ENCODE data around the gene STPG3. TPM values are rescaled to one million over a fixed set of nuclear protein-coding genes. Genes with fewer than 3 reads are reported as not detected.
A peak's percentile ranks its signal among the peaks of the same experiment; 100 is the strongest.

Gene STPG3
- polyA plus RNA-seq, 4 donors = 1.7 to 2.3 (median 1.8) TPM

- no peak for DNase-seq (ENCODE audit: low read depth in 4 of 4, low spot score in 3 of 4)
Observed at GRCh38 chr9:137264067-137264466, 13.0 kb downstream of the STPG3 start.

DNA sequence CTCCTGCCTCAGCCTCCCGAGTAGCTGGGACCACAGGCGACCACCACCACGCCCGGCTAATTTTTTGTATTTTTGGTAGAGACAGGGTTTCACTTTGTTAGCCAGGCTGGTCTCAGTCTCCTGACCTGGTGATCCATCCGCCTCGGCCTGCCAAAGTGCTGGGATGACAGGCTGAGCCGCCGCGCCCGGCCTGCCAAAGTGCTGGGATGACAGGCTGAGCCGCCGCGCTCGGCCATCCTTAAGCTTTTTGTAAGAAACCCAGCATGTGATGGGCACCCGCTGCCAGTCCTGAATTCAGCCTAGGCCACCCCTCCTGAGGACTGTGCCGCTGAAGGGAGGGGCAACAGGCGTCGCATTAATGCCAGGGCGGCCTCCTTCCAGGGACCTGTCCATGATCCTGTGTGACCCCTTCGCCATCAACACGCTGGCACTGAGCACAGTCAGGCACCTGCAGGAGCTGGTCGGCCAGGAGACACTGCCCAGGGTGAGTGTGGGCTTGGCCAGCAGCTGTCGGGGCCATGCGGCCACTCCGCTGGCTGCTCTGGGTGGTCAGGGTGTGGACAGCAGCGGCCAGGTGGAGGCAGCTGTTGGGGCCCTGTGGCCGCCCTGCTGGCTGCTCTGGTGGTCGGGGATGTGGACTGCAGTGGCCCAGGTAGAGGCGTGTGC lies 14.5 kb downstream of the STPG3 start:
- no peak for DNase-seq (ENCODE audit: low read depth in 4 of 4, low spot score in 3 of 4)

- no peak for DNase-seq (ENCODE audit: low read depth in 4 of 4, low spot score in 3 of 4)
Observed at GRCh38 chr9:137266162-137266527, 15.1 kb downstream of the STPG3 start.

GRCh38 chr9:137266585-137267453 lies 15.7 kb downstream of the STPG3 start:
- DNase-seq (ENCODE audit: low read depth in 4 of 4, low spot score in 3 of 4) = no peak

DNA sequence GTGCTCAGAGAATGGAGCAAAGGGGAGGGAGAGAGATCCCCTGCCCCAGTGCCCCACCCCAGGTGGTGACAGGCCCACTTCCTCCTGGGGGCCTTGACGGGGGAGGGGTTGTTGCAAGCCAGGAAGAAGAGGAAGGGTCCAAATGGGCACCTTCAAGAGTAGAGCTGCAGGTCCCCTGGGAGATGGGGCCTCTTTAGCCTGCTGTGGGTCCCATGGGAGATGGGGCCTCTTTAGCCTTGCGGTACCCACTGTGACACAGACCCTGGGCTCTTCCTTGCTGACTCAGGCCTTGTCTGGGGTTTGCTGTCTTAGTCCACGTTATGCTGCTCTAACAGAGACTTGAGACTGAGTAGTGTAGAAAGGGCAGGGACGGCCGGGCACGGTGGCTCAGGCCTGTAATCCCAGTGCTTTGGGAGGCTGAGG lies 16.9 kb downstream of the STPG3 start:
- no peak for DNase-seq (ENCODE audit: low read depth in 4 of 4, low spot score in 3 of 4)

DNA sequence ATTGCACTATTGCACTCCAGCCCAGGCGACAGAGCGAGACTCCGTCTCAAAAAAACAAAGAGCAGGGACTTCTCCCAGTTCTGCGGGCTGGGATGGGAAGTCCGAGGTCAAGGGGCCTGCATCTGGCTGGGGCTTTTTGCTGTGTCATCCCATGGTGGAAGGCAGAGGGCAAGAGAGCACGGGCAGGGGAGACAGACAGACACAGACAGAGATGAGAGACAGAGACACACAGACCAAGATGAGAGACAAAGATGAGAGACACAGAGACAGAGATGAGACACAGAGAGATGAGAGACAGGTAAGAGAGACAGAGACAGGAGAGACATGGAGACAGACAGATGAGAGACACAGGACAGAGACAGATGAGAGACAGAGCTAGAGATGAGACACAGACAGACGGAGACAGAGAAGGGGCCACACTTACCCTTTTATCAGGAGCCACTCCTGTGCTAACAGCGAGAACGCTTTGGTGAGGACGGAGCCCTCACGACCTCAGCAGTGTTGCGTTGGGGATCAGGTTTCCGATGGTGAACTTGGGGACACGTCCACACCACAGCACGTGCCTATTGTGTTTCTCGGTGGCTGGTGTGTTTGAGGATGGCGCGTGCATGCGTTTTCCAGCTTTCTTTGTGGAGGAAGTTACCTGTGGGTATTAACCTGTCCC lies 17.6 kb downstream of the STPG3 start:
- no peak for DNase-seq (ENCODE audit: low read depth in 4 of 4, low spot score in 3 of 4)

DNA sequence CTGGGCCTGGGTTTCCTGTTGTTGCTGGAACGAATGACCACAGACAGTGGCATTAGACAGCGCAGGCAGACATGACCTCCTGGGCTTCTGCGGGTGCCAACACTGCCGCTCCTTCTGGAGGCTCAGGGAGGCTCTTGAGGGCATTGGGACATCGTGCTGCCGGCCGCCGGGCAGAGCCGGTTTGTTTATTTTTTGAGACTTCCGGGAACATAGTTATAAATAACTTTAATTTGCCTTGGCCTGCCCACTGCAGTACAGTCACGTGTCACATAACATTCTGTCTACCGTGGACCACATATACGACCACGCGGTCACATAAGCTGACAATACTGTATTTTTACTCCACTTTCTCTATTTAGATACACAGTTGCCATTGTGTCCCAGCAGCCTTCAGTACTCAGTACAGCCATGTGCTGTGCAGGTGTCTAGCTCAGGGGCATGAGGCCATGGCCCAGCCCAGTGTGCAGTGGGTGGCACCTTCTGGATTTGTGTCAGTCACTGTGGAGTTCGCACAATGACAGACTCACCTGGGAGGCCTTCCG lies 18.2 kb downstream of the STPG3 start:
- no peak for DNase-seq (ENCODE audit: low read depth in 4 of 4, low spot score in 3 of 4)

DNA sequence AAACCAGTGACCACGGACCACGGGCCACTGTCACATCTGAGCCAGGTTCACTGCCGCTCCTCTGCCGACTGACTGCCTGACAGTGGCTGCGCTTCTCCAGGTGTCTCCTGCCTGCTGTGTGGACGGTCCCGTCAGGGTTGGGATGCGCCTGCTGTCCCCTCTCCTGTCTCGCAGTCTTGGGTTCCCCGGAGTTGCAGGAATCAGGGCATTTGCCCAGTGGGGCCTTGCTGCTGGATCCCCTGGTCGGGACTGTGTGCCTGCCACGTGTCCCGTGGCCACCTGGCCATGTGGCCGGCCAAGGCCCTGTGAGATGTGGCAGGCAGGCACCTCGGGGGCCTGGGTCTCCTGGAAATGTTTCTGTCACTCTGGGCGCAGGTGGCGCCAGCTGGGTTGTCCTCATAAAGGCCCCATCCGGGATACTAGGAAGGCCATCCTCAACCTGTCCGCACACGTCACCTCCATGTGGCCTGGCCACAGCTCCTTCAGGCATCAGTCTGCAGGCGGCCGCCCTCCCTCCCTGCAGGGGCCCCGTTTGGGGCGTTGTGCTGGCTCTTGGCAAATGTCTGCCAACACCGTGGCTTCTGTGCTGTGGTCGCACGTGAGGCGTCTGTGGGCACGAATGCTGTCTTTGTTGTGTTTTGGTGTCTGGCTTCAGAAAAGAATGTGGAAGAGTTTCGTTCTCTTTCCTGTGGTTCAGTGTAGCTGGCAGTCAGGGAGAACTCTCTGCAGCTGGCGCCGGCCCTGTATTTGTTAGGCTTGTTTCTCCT lies 20.0 kb downstream of the STPG3 start:
- no peak for DNase-seq (ENCODE audit: low read depth in 4 of 4, low spot score in 3 of 4)

DNA sequence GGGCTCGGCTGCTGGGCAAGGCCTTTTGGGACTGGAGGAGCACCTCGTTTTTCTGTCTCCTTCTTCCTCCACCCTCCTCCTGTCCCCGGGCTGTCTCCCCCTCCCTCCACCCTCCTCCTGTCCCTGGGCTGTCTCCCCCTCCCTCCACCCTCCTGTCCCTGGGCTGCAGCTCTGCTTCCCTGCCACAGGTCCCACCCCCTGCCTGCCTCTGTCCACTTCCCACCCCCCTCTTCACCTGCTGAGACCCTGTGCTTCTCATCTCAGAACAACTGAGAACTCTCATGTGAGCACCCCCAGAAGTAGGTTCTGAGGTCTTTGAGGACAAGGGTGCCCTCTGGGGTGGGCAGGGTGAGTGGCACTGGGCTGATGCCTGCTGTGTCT lies 20.6 kb downstream of the STPG3 start:
- DNase-seq (ENCODE audit: low read depth in 4 of 4, low spot score in 3 of 4) = no peak

DNA sequence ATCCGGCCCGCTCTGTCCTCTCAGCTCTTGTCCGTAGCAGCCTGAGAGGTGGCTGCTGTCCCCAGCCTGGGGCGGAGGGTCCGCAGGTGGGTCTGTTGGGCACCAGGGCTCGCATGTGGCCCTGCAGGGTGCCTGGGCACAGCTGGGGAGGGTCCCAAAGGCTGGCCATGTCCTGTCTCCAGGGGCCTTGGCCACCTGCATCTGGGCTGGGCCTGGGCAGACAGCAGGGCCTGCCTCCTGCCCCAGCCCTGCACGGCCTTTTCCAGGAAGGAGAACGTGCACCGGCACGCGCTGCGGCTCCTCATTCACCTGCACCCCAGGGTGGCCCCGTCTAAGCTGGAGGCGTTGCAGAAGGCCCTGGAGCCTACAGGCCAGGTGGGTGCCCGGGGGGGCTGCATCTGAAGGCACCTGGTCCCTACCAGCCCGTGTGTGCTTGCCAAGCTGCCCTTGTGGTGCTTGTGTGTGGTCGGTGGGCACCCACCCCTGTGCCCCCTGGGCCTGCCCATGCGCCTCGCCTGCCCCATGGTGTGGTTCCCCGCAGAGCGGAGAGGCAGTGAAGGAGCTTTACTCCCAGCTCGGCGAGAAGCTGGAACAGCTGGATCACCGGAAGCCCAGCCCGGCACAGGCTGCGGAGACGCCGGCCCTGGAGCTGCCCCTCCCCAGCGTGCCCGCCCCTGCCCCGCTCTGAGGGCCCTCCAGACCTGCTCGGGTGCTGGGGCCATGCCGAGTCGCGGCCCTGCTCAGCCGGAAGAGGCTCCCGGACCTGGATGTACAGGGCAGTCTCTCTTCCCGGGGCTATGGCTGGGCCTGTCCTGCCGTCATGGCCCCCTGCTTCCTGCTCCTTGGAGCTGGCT lies 21.4 kb downstream of the STPG3 start:
- DNase-seq (ENCODE audit: low read depth in 4 of 4, low spot score in 3 of 4) = no peak

DNA sequence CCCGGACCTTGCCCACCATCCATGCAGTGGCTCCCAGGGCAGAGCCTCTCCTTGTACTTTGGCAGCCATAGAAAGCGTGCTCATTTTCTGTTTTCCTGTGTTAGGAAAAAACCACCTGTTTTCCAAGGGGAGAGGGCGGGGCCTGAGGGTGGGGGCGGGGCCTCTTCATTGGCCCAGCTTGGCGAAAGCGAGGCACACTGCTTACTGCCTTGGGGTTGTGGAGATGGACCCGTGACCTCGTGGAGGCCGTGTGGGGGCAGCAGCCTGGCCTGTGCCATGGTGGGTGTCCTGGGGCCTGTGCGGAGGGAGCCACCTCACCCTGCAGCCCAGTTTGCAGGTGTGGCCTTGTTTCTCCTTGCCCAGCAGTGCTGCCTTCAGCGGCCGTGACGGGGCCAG lies 22.0 kb downstream of the STPG3 start:
- DNase-seq (ENCODE audit: low read depth in 4 of 4, low spot score in 3 of 4) = no peak

- no peak for DNase-seq (ENCODE audit: low read depth in 4 of 4, low spot score in 3 of 4)
Observed at GRCh38 chr9:137273611-137274320, 22.7 kb downstream of the STPG3 start.

GRCh38 chr9:137275203-137275587 lies 24.1 kb downstream of the STPG3 start:
- DNase-seq (ENCODE audit: low read depth in 4 of 4, low spot score in 3 of 4) = no peak

DNA sequence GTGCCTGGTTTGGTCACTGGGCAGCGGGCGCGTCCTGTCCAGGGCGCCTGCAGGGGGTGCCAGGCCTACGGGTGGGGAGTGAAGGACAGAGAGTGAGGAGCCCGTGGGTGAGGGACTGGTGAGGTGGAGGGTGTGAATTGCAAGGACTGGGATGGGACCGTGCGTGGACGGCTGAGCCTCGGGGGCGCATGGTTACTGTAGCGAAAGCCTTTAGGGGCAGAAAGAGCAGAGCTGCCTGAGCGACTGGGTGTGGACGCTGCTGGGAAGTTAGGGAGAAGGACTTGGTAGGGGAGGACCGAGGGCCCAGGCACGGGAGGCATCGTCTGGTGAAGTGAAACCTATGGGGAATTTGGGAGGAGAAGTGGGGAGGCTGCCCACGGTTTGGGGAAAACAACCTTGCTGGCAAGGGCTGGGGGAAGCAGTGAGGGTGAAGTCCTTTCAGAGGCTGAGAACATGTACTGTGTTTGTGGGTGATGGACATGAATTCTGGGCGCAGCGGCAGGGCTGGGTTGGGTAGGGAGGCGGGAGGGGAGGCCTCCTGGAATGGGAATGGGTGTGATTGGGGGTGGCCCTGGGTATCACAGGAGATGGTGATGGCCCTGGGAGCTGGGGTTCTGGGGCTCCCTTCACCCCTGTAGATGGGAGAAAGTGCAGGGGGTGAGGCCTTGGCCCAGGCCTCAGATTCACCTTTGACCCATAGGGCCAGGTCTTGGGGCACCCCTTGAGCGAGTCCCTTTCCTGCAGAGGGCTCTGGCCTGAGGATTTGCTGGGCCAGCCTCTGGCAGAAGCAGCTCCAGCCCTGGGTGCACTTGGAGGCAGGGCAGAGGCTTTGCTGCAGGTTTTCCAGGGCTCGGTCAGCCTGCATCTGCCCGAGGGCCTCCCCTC lies 24.7 kb downstream of the STPG3 start:
- no peak for DNase-seq (ENCODE audit: low read depth in 4 of 4, low spot score in 3 of 4)

DNA sequence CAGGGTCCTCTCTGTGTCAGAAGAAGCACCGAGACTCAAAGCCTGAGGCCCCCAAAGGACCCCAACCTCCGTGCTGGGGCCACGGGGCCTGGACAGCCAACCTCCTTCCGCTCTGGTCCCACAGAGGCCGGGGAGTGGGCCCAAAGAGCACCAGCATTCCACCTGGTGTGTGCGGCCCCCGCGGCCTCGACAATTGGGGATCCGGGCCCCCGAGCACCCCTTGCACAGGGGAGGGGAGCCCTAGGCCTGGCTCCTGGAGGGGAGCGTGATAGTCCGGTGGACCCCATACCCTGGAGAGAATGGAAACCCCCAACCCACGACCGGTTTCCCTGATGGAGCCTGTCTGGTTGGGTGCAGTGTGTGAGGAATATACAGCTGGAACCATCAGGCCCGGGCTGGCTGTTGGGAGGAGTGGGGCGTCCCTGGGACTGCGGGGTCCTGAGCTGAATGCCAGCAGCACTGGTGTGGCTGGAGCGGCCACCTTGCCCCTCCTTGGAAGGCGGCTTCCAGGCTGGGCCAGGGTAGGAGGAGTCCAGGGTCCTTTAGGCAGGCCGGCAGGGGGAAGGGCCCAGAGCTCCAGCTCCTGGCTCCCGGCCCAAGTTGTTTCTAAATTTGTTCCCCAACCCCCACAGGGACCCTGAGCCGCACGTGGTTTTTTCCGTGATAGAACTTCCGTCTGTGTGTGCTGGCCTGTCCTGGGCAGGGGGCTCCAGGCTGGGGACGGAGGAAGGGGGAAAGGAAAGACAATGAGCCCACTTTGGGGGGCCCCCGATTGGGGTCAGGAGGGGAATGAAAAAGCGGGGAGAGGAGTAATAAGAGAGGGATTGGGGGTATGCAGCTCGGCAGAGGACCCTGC lies 25.6 kb downstream of the STPG3 start:
- peak in 1 of 4 donors; percentile 77 for DNase-seq (ENCODE audit: low read depth in 4 of 4, low spot score in 3 of 4)

- no peak for DNase-seq (ENCODE audit: low read depth in 4 of 4, low spot score in 3 of 4)
Observed at GRCh38 chr9:137277329-137278041, 26.4 kb downstream of the STPG3 start, which contains the start of gene TOR4A. TOR4A (plus strand) TSS chr9:137277726; CDS start chr9:137278690, 964 bp downstream.

Data from right renal pelvis (tissue), 4 donors.